Retinal pigment epithelial cell (primary cell): ENCODE data around the gene LRRN1.

ENCODE experiments used
- DNase-seq: peaks from one replicate; pipeline ENCODE4 v3.0.0-alpha.2; 2010; ENCODE audit warnings: low read depth
- H3K4me3 ChIP-seq: 2 replicates; pipeline ENCODE4 v1.5.1; 2011; ENCODE audit warnings: mild to moderate bottlenecking, low read length, control low read depth, moderate library complexity
- CTCF ChIP-seq: conservative IDR thresholded peaks from 2 replicates; pipeline ENCODE4 v1.5.1; 2011; ENCODE audit warnings: low read depth, low read length, control low read depth, inconsistent platforms

The LRRN1 gene

GRCh38 chr3:3848923-3849275 is 49.7 kb downstream of the LRRN1 start:
- DNase-seq, result no peak
- no peak for TF ChIP-seq CTCF
- H3K4me3 ChIP-seq, result no peak overlapping the region

GRCh38 chr3:3851621-3852323 is 52.5 kb downstream of the LRRN1 start:
- DNase-seq, result no peak
- no peak overlapping the region for H3K4me3 ChIP-seq
- no peak for TF ChIP-seq CTCF

GRCh38 chr3:3853544-3853943 is 54.3 kb downstream of the LRRN1 start:
- no peak for DNase-seq
- H3K4me3 ChIP-seq, result no peak overlapping the region
- TF ChIP-seq CTCF, result no peak

- DNase-seq, result no peak
- H3K4me3 ChIP-seq, result no peak overlapping the region
- TF ChIP-seq CTCF, result no peak
Measured at GRCh38 chr3:3855056-3855455, 55.8 kb downstream of the LRRN1 start.

GRCh38 chr3:3860235-3860634 is 61.0 kb downstream of the LRRN1 start:
- DNase-seq, result no peak
- TF ChIP-seq CTCF, result no peak
- H3K4me3 ChIP-seq, result no peak overlapping the region

- no peak for TF ChIP-seq CTCF
Measured at GRCh38 chr3:3862534-3862933, 63.3 kb downstream of the LRRN1 start.

GRCh38 chr3:3875491-3875890 is 76.3 kb downstream of the LRRN1 start:
- DNase-seq, result no peak
- H3K4me3 ChIP-seq, result no peak overlapping the region
- TF ChIP-seq CTCF, result no peak

More at GRCh38 chr3:3862534-3862933, 63.3 kb downstream of the LRRN1 start:
- H3K4me3 ChIP-seq, result no peak overlapping the region
- no peak for DNase-seq
